GM20431 (cell line): ENCODE results near the gene KIAA1755.

ENCODE experiments used
- in situ Hi-C: fragments of 300-500 bp; cut with MseI, MboI; formaldehyde crosslinking; loops from one replicate; pipeline ENCODE4 v1.15.0; 2020; ENCODE audit warnings: low sequenced_read_pairs; ENCODE audit not compliant: unreplicated experiment

The KIAA1755 gene

GRCh38 chr20:38210741-38211140 lies 49.8 kb downstream of the KIAA1755 start:
- in situ Hi-C loops = no loop called here

GRCh38 chr20:38209736-38210405 lies 50.7 kb downstream of the KIAA1755 start:
- in situ Hi-C loops = no loop called here

DNA sequence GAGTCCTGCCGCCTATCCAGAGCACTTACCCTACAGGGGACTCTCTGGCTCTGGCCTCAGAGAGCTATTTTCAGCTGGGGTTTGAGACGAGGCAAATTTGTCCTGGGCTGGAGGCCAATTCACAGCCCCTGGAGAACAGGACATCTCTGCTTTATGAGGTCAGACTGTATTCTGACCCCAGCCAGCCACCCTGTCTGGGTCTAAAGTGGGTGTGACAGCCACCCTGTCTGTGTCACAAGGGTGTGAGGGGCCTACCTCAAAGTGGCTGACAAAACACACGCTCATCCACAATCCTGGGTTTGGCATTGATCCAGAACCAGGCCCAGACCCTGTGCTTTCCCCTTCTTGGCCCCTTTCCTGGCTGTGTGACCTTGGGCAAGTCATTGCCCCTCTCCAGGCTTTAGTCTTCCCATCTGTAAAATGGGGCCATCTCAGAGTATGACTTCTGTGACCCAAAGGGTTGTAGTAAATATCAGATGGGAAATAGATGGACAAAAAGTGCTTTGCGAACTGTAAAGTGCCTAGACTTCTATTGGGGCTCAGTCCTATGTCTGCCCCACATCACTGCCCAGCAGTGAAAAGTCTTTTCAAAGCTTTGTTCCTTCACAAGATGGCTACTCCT lies 51.4 kb downstream of the KIAA1755 start:
- in situ Hi-C loops = no loop called here

DNA sequence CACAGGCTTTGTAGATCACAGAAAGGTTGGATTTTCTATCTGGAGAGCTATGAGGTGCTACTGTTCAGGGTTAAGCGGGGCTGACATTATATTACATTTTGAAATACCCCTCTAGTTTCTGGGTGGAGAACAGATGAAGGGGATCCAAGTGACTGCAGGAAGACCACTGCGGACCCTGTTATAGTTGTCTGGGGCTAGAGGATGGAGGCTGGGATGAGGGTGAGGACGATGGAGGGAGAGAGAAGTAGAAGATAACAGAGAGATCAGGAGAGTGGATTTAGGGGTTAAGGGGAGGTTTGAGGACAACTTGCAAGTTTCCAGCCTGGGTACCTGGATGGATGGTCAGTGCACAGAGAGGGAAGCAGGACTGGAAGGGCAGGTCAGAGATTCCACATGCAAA lies 52.0 kb downstream of the KIAA1755 start:
- in situ Hi-C loops = no loop called here

DNA sequence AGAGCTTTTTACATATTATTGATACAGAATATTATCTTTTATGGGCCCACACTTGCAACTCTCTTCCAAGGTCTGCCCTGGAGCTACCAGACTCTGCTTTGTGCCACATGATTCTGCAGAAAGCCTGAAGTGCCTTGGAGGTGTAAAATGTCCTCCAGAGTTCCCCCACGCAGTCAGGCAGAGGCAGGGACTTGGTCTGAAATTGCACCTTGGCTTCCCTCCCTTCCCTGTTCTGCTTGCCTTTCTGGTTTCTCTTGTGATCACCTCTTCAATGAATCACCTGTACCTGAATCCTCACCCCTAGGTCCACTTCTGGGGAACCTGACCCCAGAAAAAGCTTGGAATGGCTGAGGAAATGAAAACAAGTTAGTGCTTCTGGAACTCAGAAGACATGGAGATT lies 52.4 kb downstream of the KIAA1755 start:
- in situ Hi-C loops = no loop called here

- in situ Hi-C loops = no loop called here
These were observed 52.9 kb downstream of the KIAA1755 start for GRCh38 chr20:38207621-38208020.

DNA sequence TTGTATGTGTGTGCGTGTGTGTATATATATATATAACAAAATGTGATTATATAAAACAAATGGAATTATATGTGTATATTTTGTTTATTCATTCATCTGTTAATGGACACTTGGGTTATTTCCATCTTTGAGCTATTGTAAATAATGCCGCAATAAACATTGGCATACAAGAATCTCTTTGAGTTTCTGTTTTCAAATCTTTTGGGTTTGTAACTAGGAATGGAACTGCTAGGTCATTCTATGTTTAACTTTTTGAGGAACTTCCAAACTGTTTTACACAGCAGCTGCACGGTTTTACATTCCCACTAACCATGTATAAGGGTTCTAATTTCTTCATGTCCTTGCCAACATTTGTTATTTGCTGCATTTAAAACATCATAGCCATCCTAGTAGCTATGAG lies 55.5 kb downstream of the KIAA1755 start:
- in situ Hi-C loops = no loop called here

DNA sequence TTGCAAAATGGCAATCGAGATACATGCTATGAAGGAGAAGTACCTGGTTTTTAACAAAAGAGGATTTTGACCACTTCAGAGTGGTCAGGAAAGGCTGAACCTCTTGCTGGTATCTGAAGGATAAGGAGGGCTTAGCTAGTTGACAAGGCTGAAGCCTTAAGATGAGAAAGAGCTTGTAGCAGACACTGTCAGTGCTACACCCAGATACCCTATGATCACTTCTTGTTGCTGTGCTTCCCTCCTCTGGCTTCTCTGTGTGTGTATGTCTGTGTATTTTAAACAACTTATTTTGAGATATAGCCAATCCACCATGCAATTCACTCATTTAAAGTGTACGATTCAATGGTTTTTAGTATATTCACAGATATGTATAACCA lies 56.6 kb downstream of the KIAA1755 start:
- in situ Hi-C loops = no loop called here

- in situ Hi-C loops = no loop called here
These were observed 57.1 kb downstream of the KIAA1755 start for GRCh38 chr20:38203337-38203980.

DNA sequence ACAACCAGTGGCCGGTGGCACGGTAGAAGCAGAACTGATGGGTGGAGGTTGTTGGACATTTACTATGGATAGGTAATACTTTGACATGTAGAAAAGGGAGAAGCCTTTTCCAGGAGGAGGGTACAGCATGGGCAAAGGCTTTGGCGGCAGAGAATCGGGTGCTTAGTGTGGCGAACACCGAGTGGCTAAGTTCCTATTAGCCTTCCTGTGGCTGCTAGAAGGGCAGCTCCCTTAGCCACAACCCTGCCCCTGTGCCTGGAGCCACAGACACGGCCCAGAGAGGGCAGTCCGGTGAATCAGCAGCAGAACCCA lies 57.6 kb downstream of the KIAA1755 start:
- in situ Hi-C loops = no loop called here

DNA sequence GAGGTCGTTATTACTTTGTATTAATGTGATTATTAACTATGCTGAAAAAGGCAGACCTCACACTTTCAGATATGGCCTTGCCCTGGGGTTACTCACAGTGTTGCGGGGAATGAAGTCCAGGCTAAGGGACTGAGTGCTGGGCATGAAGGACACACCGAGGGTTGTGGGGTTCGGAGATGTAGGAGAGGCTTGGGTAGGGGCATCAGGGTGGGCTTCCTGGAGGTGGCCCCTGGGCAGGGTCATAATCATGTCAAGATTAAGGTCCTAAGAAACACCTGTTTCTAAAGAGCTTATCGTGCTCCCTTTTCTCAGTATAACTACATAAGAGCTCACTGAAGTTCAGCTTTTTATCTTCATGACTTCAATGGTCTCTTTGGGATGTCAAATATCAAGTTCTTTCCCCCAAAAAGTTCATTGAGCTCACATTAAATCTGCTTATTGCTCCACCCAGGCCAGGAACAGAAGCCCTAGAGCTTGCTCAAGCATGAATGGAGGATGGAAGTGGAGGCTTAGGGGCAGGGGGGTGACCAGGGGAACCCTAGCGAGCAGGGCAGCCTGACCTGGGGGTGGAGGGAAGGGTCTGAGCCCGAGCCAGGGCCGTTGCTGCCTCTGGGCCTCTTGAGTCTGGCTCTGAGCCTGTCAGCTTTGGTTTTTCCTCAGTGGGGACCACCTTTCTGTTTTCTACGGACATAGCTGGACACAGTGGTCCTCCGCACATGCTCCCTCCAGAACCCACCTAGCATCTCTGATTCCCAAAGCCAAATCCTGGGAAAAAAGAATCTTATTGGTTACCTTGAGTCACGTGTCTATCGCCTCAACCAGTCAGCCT lies 58.2 kb downstream of the KIAA1755 start:
- in situ Hi-C loops = no loop called here

DNA sequence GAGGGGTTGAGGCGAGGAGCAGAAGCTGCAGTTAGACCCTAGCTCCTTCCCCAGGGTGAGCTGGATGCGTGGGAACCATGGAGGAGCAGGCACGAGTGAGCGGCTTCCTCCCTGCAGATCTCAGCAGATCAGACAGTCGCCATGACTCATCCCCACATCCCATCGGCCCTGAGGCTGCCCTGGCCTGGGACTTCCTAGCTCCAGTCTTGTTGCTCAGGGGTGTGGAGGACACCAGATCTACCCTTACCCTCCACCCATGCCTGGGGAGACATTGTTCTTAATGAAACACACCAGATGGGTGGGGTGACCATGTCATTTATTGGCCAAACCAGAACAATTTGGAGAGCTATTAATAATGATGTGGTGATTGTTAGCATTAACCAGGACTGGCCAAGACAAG lies 59.2 kb downstream of the KIAA1755 start:
- in situ Hi-C loops = no loop called here

GRCh38 chr20:38200646-38201045 lies 59.9 kb downstream of the KIAA1755 start:
- in situ Hi-C loops = no loop called here

DNA sequence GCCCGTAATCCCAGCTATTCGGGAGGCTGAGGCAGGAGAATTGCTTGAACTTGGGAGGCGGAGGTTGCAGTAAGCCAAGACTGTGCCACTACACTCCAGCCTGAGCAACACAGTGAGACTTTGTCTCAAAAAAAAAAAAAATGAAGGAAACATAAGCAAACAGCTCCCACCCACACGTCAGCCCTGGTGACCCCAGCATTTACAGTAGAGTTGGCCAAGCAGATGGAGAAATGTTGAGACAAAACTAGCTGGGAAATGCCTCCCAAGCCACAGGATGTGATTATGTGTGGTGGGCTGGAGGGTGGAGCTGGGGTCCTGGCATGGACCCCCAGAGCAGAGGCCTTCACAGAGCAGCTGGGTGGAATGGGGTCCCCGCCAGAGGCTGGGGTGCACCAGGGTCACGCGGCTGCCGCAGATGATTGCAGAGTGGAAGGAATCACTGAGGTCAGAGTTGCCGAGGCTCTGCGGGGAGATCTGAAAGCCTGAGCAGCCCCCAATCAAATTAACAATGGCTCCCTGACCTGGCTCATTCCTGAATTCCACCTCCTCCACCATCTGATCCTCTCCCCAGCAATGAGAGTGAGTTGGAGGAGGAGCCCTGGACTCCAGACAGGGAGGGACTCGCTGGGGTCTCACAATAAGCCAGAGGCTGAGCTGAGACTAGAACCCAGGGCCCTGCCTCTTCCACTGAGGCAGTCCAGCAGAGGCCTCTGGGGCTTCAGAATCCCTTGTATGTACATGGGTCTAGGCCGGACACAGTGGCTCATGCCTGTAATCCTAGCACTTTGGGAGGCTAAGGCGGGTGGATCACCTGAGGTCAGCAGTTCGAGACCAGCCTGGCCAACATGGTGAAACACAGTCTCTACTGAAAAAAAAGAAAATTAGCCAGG lies 60.8 kb downstream of the KIAA1755 start:
- in situ Hi-C loops = no loop called here

DNA sequence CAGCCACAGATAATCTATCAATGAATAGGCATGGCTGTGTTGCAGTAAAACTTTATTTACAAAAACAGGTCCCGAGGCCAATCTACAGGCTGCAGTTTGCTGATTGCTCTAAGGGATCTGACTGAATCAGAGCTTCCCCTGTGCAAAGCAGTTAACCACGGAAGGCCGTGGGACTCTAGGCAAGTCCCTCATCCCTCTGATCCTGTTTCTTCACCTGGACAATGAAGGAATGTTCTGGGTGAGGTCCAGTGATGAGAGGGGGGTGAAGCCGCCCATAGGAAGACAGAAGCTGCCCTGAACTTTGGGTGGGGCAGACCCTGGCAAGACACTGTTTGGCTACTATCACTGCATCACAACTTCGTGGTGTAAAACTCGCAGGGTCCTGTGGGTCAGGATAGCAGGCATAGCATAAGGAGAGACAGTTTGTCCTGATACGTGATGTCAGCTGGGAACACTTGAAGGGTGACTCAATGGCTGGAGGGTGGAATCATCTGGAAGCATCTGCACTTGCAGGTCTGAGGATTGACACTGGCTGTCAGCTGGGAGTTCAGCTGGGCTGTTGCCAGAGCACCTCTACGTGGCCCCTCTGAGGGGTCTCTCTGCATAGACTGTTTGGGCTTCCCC lies 62.2 kb downstream of the KIAA1755 start:
- in situ Hi-C loops = no loop called here

DNA sequence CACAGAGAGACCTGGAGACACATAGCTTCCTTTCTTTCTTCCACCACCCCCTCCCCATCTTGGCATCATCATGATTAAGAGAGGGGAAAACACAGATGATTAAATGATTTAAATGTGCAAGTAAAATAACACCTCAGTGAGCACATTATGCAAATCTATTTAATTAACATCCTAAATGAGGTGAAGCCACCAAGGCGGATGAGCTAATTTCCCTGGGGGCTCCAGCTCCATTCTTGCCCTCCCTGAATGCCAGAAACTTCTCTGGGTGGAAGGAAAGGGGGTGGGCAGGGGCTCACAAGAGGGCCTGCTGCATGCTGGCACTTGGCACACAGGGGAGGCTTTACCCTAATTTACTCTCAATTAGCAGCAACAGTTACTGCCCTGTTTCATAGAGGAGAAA lies 62.9 kb downstream of the KIAA1755 start:
- in situ Hi-C loops = no loop called here

DNA sequence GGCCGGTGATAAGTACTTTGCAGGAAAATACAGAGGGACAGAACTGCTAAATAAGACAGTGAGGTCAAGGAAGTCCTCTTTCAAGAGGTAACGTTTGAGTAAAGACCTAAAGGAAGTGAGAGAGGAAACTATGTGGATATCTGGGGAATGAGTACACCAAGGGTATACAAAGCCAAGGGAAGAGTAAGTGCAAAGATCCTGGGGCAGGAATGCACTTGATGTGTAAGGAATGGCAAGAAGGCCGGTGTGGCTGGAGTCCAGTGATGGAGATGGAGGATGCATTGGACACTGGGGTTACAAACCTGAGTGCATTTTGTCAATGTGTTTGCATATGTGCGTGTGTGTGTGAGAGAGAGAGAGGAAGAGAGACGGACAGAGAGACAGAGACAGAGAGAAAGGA lies 63.3 kb downstream of the KIAA1755 start:
- in situ Hi-C loops = no loop called here

DNA sequence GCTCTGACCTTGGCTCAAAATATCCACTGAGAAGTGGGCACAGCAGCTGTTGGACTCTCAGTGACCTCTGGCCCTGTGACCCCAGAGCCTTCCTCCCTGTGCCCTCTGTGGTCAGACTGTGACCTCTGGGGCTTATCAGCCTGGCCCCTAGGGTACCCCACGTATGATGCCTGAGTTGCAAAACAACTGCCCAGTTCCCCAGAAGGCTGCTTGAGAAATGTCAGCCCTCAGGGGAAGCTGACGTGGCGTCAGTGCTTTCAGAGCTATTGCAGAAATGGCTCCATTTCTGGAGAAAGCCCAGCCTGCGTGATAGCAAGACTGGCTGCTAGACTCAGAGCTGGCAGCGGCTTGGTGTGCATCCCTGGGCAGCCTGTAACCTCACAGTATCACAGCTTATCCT lies 63.9 kb downstream of the KIAA1755 start:
- in situ Hi-C loops = no loop called here

DNA sequence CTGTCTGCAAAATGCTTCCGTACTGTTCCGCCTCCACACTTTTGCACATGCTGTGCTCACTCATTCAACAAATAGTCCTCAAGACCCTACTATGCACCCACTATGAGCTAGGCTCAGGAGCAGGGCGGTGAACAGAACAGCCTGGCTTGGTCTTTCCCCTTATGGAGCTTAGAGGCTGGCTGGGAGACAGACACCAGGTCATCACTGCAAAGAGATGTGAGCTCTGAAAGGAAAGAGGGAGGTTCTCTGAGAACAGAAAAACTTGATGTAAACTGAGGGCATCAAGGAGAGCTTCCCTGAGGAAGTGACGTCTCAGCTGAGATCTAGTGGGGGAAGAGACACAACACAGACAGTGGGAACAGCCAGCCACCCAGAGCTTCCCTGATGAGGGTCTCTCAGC lies 64.5 kb downstream of the KIAA1755 start:
- in situ Hi-C loops = no loop called here

- in situ Hi-C loops = no loop called here
These were observed 65.0 kb downstream of the KIAA1755 start for GRCh38 chr20:38195521-38195920.
